Activated CD8-positive, alpha-beta memory T cell treated with anti-CD3 and anti-CD28 coated beads for 48 hours (primary cell): ENCODE results near the gene DIPK1A.

Experiments used
- DNase-seq, 3 experiments: peaks; one replicate each; pipeline ENCODE4 v3.0.0-alpha.2; 2020; ENCODE audit warnings: low read depth in 2 of 3, low spot score in 2 of 3

Gene DIPK1A

DNA sequence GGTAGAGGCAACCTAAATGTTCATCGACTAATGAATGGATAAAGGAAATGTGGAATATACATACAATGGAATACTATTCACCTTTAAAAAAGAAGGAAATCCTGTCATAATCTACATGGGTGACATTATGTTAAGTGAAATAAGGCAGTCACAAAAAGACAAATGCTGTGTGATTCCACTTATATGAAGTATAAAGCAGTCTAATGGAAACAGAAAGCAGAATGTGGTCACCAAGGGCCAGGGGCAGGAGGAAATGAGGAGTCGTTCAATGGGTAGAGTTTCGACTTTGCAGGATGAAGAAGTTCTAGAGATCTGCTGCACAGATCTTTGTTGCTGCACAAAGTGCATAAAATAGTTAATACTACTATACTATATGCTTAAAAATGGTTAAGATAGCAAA is 7.8 kb downstream of the DIPK1A start:
- DNase-seq = no peak

DNA sequence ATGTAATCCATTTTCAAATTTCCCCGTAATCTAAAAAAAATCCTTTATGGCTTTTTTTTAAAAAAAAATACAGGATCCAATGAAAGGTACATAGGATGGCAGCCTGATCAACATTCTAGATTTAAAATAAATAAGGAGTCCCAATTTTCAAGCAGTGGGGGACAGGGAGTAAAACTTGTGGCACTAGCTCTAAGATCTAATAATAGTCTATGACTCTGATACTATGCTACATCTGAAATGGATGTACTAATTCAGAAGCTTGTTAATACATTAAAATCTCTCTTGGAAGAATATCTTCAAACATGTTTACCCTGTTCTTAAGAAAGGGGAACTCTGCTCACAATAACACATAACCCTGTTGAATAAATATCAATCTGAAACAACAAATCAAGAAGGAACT is 8.5 kb downstream of the DIPK1A start:
- no peak for DNase-seq

DNA sequence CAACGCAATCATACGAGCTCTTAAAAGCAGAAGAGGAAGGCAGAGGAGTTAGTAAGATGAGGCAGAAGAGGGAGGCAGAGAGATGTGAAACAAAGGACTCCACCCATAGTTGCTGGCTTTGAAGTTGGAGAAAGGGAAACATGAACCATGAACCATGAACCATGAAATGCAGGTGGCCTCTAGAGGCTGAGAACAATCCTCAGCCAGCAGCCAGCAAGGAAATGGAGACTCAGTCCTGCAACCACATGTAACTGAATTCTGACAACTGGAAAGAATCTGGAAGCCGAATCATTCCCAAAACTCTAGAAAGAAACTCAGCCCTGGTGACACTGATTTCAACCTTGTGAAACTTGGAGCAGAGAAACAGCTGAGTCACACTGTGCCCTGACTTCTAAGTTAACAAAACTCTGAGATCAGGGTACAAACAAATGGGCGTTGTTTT is 10.1 kb downstream of the DIPK1A start:
- DNase-seq = no peak

DNA sequence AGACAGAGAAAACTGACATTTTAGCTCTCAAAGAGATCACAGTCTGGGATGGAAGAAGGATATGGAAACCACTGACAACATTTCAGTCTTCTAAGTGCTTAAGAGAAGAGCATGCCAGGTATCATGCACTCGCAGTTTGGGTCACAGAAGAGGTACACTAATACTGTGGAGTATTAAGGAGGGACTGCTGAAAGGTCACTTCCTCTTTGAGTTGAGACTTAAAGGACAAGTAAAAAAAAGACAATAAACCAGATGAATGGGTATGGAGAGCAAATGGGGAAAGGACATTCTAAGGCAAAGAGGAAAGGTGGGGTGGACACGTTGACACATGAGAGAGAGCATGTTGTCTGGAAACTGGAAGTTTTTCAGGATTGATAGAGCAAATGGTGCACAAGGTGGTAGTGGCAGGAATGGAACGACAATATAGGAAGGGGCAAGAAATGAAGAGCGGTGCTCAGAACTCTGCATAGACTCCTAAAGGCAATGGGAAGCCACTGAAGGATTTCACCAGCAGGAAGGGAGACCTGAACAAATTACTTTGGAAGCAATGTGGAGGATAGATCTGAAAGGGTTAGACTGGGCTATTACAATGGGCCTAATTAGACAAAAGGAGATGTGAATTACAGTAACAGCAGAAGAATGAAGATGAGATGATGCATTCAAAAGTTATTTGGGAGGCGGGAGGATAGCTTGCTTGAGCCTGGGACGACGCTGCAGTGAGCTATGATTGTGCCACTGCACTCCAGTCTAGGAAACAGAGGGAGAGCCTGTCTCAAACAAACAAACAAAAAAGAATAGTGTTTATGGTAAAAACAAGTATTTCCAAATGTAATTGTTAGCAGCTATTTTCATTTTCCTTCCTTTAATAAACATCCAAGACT is 11.1 kb downstream of the DIPK1A start:
- DNase-seq = no peak

DNA sequence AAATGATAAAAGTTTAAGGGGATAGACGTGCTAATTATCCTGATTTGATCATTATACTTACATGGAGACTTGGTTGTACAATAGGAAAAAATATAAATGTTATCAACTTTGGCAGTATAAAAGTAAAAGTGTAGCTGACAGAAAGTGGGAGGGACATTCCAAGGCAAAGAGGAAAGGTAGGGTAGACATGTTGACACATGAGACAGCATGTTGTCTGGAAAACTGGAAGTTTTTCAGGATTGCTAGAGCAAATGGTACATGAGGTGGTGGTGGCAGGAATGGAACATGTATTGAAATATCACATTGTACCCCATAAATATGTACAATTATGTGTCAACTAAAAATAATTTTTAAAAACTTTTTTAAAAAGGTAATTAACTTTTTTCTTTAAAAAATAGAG is 13.2 kb downstream of the DIPK1A start:
- DNase-seq = no peak

DNA sequence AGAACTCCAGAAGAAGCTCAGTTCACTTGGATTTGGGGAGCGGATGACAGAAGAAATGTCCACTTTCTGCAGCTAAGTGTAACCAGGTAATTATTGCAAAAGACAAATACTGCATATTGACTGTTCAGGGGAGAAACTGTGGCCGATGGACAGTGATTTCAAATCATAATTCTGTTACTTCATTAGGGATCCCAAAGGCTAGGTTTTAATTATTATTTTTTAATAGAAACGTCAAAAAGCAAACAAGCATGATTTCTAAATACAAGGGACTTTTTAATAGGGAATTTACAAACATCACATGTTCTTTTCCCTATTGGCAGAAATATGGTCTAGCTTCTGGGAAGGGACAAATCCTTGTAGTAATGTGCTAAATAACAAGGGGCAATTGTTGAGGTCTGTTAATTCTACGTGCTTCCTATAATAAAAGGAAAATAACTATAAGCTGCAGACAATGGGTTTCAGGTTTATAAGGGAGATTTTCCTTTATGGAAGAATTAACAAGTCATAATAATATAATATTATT is 15.5 kb downstream of the DIPK1A start:
- no peak for DNase-seq

DNA sequence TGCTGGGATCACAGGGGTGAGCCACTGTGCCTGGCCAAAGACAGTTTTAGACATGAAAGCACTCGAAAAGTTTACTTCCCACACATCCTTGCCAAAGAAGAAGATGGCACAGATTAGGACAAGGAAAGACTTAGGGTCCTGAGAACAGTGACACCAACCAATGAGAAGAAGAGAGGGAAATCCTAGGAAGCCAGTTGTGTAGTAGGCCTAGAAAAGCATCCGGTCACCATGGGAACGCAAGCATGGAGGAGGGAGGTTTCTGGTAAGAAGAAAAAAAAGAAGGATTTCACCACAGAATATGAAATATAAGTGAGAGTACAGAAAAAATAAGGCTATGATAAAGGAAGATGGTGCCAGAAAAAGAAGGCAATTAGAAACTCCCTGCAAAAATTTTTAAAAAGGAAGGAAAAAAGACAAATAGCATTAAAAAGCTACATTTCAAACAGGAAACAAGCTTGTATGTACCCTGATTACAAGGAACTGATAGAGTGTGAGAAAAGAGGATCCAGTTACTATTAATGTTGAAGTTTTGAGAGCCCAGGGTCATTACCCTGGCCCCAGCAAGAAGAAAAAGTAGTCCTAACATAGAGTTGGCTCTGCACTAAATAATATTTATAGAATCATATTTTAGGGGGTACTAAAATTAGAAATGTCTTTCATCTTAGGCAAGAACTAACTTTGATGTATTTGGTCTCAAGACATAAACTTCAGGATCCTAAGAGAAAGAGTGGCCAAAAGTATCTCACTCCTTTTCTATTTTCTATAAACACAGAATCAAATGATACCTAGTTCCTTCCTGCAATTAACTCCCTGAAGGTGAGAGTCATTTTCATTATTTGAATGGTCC is 16.1 kb downstream of the DIPK1A start:
- DNase-seq = no peak

DNA sequence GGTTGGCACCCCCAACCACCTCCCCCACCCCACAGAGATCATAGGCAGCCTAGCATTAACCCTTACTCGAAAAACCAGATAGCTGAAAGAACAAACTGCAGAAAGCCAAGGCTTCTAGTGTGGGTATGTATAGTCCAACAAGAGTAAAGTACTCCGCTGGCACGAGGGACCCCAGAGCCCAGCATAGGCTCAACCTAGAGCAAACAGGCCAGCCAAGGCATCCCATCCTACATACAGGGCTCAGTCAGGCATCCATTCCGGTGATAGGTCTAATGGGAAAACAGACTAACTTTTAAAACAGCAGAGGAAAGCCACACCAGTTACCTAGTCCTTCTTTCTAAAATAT is 17.8 kb downstream of the DIPK1A start:
- no peak for DNase-seq

DNA sequence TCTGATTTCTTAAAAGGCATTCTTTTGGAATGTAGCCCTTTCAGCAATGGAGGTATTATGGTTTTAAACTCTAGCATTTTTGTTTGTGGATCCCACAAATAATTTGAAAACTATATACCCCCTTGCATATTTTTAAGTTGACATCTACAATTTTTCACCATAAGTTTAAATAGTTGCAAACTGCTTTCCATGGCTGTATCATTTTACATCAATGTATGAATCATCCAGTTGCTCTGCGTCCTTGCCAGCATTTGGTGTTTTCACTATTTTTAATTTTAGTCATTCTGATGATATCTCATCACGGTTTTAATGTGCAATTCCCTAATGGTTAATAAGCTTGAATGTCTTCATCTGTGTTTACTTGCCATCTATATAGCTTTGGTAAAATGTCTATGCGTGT is 20.7 kb downstream of the DIPK1A start:
- DNase-seq = no peak

DNA sequence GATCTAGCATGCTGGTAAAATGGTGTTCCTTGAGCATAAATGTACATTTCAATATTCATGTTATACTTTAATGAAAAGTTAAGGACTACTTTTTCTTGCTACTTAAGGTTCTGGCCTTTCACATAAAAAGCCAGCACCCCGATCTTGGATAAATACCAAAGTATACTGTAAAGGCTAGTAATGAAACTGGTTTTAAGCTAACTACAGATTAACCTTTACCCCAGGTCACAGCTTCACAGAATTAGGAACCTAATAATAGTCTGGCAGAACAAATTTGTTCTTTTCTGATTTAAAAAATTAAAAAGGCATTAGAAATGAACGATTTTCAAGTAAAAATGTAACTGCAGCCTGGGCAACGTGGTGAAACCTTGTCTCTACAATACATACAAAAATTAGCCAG is 23.5 kb downstream of the DIPK1A start:
- no peak for DNase-seq

DNA sequence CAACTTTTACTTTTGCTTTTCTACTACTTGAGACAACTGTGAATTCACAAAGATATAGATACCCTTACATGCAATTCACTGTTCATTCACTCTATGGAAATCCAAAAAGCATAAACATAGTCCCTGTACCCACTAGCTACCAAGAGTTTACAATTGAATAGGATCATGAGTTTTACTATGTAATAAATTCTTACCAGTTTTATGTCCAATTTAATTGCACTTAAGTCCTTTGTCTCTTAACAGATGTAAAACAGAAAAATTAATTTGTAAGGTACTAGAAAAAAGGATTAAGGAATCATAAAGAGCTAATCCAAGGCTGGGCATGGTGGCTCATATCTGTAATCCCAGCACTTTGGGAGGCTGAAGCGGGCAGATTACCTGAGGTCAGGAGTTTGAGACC is 24.4 kb downstream of the DIPK1A start:
- DNase-seq = no peak

DNA sequence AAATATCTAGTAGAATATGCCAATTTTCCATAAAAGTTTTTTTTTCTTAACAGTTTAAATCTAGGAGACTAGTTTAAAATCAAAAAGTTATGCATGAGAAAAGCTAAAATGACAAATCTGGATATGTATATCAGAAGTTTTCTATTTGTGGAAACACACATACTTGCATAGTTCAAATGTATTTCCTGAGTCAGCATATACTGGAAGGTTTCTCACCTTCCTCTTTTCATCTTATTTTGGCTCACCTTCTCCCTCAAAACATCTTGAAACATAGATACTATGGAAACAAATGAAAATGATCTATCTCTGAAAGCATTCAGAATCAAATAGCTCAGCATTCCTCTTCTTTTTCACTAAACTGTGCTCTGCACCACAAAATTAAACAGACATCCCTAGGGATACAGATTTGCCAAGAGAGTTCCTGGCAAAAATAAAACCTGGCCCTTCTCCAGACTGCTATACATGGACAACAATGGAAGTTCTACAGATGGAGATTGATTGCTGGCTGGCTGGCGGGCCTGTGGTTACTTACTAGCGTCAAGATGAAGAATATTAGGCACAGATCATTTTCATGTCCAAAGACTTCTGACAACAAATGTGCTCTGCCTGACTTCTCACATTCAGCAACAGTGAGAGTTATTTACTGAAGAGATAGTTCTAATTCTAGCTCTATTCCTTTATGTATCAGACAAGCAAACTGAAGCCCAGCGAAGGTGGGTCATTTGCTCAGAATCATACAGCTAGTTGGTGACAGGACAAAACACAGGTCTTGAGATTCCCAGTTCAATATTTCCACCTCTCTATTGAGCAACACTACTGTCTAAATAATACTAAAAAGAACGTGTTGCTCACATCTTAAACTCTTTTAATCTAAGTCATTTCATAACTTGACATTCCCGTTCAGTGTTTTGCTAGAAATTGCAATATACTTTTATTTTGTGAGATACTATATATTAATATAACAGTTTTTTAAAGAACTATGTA is 26.6 kb downstream of the DIPK1A start:
- no peak for DNase-seq

DNA sequence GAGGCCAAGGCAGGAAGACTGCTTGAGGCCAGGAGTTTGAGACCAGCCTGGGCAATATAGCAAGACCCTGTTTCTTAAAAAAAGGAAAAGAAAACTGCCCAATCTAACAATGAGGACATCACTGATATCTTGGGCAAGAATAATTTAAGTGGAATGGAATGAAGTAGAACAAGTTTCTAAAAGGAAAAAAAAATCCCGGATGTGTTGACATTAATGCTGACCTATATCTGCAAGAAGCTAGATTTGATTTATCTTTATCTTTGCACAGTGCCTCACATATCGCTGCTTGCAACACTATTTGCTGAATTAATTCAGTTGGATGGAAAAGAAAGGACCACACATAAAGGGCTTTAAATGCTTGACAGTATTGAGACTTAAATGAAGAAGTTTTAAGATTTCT is 27.8 kb downstream of the DIPK1A start:
- DNase-seq = no peak

DNA sequence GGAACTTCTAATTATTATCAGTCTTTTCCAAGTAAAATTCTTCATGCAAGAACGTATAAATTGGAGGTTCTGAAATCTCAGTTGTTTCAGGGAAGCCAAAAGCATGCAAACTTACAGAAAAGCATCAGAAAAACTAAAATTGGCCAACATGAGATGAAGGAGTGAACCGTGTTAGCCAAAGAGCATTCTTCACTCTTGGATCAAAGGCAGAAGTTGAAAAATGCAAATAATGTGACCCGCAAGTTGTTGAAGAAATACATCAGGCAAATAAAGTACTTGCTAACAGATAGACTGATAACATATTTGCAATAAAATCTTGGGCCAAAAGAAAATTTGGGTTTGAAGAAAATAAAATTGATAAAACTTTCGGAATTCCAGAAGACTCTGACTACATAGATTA is 29.6 kb downstream of the DIPK1A start:
- no peak for DNase-seq

DNA sequence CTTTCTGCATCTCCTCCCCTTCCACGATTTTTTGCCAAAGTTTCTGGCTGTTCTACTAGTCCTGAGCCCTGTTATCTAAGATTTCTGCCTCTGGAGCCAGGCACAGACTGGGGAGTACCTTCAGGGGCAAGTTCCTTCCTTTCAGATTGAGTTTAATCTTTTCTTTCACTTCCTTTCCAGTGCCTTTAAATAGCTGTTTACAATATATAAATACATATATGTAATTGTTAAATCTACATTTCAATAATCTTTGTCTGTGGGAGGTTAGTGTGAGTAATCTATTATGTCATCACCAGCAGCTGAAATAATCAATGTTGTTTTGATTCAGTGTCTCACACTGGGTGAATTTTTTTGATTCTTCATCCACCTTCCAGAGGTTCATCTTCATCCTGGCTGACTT is 31.8 kb downstream of the DIPK1A start:
- DNase-seq = no peak

DNA sequence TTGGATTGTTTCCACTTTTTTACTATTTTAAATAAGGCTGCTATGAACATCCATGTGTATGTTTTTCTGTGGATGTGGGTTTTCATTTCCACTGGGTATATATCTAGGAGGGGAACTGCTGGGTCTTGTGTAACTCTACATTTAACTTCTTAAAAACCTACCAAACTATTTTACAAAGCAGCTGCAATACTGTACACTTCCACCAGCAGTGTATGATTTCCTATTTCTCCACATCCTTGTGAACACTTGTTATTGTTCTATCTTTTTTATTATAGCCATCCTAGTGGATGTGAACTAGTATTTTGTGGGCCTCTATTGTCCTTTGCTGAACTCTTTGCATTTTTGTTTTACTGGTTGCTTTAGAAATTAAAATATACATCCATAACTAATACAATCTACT is 33.4 kb downstream of the DIPK1A start:
- DNase-seq = no peak

DNA sequence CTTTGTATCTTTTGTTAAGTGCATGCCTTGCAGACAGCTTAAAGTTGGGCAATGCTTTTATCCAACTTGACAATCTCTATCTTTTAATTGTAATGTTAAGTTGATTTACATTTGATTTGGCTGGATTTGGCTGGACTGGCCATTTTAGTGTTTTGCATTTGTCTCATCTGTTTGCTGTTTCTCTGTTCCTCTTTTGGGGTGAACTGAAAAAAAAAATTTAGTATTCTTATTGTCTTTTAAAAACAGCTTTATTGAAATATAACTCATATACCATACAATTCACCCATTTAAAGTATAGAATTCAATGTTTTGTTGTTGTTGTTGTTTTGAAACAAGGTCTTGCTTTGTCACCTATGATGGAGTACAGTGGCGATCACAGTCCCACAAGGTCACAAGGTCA is 34.4 kb downstream of the DIPK1A start:
- no peak for DNase-seq

DNA sequence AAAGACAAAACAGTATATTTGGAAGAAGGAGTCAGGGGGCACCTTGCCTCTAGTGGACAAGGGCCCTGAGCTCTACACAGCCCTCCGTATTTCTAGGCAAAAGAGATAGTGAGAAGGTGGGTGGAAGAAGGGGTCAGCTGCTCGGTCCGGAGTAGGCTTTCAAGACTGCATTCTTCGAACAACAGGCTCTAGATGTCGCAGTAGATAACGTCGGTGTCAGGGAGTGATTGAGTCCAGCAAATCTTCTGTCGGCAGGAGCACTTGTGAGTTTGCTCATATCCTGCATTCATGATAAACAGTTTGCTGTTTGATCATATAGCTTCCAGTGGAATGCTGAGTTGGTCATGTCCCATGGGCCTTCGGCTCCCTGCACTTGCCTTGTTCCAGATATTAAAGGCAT is 36.8 kb downstream of the DIPK1A start:
- no peak for DNase-seq

DNA sequence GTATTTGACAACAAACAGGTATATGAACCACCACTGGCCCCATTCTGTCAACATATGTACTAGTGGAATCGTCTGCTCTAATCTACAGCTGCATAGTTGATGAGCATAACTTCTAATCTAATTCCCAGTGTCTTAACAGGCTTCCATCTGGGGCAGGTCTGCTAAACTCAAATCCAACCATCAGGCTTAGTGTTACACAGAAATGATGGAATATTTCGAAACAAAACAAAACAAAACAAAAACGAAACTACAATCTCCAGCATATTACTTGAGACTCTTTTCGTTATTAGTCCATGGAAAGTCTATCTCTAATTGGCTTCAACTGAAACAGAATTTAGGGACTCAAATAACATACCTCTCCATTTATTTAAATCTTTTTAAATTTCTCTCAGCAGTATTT is 37.6 kb downstream of the DIPK1A start:
- no peak for DNase-seq

DNA sequence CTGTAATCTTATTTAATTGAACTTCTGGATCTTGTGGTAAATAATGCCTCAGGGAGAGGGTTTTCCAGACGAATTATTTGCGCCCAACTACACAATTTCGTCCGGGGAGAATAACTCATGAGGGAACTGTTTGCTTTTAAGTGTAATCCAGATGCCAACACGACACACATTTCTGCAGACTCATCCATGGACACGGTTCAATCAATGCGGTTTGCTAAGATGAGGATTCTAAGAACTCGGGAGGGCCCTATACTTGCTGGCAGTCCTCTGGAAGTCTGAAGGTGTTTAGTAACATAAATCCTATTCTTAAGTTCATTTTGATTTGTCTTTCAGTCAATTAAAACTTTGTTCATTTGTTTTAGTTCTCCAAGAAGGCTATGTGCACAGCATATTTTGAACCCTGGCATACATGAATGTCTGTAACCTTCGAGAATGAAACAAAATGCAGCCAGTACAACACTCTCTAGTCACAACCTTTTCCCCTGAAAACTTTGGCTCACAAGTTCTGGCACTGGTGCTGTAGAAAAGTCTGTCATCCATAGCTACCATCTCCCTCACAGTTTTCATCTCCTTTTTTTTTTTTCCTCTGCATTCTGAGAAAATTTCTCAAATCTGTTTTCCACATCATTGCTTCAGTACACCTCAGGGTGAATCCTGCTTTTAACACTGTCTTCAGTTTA is 38.8 kb downstream of the DIPK1A start:
- no peak for DNase-seq
